ENCODE data around the gene CNNM2.
"Not testable (repeated sequence)": the region's sequence is repeated elsewhere in the genome, so short reads cannot be mapped to it uniquely, and the experiment has no call there.

Gene CNNM2

DNA sequence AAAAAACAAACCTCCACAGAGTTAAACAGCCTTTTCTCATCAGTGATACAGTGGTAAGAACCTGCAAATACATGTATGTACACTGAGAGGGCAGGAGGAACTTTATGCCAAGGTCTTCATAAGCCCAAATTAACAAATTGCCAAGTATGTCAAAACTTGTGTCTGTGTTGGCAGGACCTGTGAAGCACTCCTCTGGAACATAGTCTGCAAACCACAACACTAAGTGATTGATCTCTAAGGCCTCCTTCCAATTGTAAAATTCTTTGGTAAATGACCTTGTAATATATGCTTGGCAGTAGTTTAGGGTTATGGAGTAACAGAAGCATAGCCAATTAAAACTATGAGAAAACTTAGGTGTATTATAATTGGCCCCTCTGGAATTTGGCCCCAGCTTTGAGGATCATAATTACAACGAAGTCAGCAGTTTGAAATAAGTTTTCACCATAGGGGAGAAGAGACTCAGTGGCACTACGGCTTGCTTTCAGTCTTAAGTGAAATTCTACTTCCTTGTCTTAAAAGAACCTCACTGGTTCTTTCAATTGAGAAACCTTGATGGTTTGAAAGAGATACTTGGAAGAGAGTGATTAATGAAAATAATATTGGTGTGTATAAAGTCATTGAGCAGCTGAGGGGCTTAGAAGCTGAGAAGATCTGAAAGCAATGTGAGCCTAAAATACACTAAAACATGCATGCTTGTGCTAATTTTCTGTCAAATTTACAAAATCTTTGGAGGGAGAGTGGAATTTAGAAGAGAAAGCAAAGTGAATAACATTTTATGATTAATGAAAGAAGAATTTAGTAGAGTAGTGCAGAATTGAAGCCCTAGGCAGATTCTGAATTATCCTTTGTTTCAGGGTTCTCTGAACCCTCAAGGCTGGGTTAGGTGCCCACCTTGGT is 57.6 kb downstream of the CNNM2 start:
- H3K27me3 ChIP-seq (ENCODE audit: insufficient read depth, low read length), result no peaks in the 10 kb centered on the region
- no peak overlapping the region for H3K27ac ChIP-seq (ENCODE audit: low read length)
- no peaks in the 10 kb centered on the region for H3K4me1 ChIP-seq (ENCODE audit: insufficient read depth, low read length)
- H3K9me3 ChIP-seq (ENCODE audit: insufficient read depth, low read depth, low read length), result no peaks in the 10 kb centered on the region
- no peak overlapping the region for H3K4me3 ChIP-seq (ENCODE audit: low read length)
- no peaks in the 10 kb centered on the region for H3K36me3 ChIP-seq (ENCODE audit: insufficient read depth, low read depth, low read length)
- H3K9ac ChIP-seq (ENCODE audit: low read depth, low read length), result no peak overlapping the region

DNA sequence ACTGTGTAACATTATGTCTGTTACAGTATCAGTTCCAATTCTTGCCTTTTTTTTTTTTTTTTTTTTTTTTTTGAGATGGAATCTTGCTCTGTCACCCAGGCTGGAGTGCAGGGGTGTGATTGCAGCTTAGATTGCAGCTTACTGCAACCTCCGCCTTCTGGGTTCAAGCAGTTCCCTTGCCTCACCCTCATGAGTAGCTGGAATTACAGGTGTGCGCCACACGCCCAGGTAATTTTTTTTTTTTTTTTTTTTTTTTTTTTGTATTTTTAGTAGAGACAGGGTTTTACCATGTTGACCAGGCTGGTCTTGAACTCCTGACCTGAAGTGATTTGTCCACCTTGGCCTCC is 58.3 kb downstream of the CNNM2 start:
- H3K9ac ChIP-seq (ENCODE audit: low read depth, low read length); H3K4me1 ChIP-seq (ENCODE audit: insufficient read depth, low read length); H3K27ac ChIP-seq (ENCODE audit: low read length); H3K27me3 ChIP-seq (ENCODE audit: insufficient read depth, low read length); H3K4me3 ChIP-seq (ENCODE audit: low read length); H3K36me3 ChIP-seq (ENCODE audit: insufficient read depth, low read depth, low read length); H3K9me3 ChIP-seq (ENCODE audit: insufficient read depth, low read depth, low read length): not testable (repeated sequence)

DNA sequence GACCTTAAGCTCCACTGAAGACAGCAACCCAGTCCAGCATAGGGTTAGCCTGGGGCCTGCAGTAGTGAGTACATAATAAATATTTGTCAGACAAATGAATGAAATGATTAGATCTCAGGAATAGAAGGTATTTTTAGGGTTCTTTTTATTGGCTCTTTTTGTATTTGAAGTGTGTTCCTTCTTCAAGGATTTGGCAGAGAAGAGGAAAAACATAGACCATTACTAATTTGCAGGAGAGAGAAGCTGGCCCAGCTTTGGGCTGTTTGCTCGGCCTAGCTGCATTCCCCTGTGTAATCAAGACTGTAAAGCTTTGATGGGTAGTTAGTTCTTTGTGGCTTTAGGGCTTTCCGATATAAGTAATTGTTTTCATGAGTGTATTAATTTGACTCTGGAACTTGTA is 64.2 kb downstream of the CNNM2 start:
- Histone ChIP-seq H3K9me3 (ENCODE audit: insufficient read depth, low read depth, low read length) (no peaks in the 10 kb centered on the region), H3K36me3 (ENCODE audit: insufficient read depth, low read depth, low read length) (no peaks in the 10 kb centered on the region), H3K9ac (ENCODE audit: low read depth, low read length) (no peak overlapping the region), H3K4me3 (ENCODE audit: low read length) (no peak overlapping the region), H3K27me3 (ENCODE audit: insufficient read depth, low read length) (no peaks in the 10 kb centered on the region), H3K27ac (ENCODE audit: low read length) (no peak overlapping the region), H3K4me1 (ENCODE audit: insufficient read depth, low read length) (no peaks in the 10 kb centered on the region)

DNA sequence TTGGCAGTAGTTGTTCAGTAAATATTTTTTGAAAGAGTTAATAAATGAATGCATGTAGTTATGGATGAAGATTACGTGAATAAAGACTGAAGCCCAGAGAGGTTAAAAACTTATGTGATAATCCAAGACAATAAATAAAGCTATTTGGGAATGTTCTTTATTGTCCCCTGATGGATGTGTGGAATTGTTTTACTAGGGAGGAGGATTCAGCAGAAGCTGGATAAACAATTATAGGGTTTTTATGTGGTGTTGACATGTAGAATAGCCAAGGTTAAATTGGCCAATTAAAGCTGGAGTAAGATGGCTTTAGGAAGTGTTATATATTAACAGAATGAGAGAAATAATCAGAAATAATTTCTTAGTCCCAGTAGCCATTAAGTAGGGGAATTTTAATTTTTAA is 66.0 kb downstream of the CNNM2 start:
- no peaks in the 10 kb centered on the region for H3K9me3 ChIP-seq (ENCODE audit: insufficient read depth, low read depth, low read length)
- H3K36me3 ChIP-seq (ENCODE audit: insufficient read depth, low read depth, low read length), result no peaks in the 10 kb centered on the region
- no peak overlapping the region for H3K9ac ChIP-seq (ENCODE audit: low read depth, low read length)
- H3K27me3 ChIP-seq (ENCODE audit: insufficient read depth, low read length), result no peaks in the 10 kb centered on the region
- H3K27ac ChIP-seq (ENCODE audit: low read length), result no peak overlapping the region
- no peaks in the 10 kb centered on the region for H3K4me1 ChIP-seq (ENCODE audit: insufficient read depth, low read length)
- no peak overlapping the region for H3K4me3 ChIP-seq (ENCODE audit: low read length)

DNA sequence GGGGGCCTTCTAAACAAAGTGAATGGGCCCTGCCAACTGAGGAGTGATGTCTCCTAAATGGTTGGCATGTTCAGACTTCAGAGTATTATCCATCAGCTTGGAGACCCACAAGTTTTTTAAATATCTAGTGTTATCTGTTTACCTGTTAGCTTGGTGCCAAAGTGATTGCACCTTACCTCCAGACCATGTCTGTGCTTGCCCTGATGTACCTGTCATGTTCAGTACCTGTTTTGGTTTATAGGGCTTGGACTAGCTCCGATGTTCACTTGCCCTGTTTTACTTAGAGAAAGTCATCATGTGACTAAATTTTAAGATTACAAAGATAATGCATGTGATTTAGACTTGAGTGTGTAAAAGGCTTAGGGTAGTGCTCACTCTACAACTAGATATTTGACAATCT is 67.7 kb downstream of the CNNM2 start:
- Histone ChIP-seq H3K4me1 (ENCODE audit: insufficient read depth, low read length) (no peaks in the 10 kb centered on the region), H3K27me3 (ENCODE audit: insufficient read depth, low read length) (no peaks in the 10 kb centered on the region), H3K9ac (ENCODE audit: low read depth, low read length) (no peak overlapping the region), H3K4me3 (ENCODE audit: low read length) (no peak overlapping the region), H3K27ac (ENCODE audit: low read length) (no peak overlapping the region), H3K9me3 (ENCODE audit: insufficient read depth, low read depth, low read length) (no peaks in the 10 kb centered on the region), H3K36me3 (ENCODE audit: insufficient read depth, low read depth, low read length) (no peaks in the 10 kb centered on the region)

DNA sequence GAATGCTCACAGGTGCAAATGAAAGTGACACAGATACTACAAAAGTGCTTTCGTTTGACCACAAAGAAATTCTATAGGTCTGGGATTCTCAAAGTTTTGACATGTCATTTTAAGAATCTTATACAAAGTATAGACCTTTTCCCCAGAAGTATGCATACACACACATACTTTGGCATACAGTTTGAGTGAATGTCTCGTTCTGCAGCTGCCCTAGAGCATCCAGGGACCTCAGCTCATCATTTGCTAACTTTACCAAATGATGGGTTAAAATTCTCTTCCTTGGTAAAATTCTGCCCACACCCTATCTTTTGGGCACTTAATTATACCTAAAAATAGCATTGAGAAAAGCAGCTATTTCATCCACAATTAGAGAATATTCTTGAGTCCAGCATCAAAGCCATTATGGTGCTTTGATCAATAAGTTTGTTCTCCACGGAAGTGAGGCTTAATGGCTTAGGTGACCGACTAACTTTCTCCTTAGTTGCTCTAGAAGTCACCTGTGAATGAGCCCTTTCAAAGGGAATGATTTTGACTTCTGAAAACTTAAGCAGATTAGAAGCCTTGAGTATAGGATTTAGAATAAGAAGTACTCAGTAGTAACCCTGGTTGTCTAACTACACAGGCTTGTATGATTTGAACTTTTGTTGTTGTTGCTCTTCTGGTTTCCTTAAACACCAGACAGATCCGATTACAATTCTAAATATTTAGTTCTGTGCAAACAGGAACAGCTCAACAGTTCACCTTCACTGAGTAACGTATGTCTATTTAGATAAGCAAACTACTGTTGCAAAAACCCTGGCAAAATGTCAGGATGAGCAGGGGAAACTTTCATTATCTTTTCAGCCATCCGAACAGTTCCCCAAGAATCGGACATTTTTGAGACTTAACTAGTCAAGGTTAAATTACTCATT is 70.6 kb downstream of the CNNM2 start:
- Histone ChIP-seq H3K36me3 (ENCODE audit: insufficient read depth, low read depth, low read length) (no peaks in the 10 kb centered on the region), H3K4me3 (ENCODE audit: low read length) (no peak overlapping the region), H3K4me1 (ENCODE audit: insufficient read depth, low read length) (peaks cover 7% of the 10 kb centered on the region; the same call in 1 of the 2 replicates), H3K9me3 (ENCODE audit: insufficient read depth, low read depth, low read length) (no peaks in the 10 kb centered on the region), H3K27ac (ENCODE audit: low read length) (no peak overlapping the region), H3K27me3 (ENCODE audit: insufficient read depth, low read length) (no peaks in the 10 kb centered on the region), H3K9ac (ENCODE audit: low read depth, low read length) (no peak overlapping the region)

DNA sequence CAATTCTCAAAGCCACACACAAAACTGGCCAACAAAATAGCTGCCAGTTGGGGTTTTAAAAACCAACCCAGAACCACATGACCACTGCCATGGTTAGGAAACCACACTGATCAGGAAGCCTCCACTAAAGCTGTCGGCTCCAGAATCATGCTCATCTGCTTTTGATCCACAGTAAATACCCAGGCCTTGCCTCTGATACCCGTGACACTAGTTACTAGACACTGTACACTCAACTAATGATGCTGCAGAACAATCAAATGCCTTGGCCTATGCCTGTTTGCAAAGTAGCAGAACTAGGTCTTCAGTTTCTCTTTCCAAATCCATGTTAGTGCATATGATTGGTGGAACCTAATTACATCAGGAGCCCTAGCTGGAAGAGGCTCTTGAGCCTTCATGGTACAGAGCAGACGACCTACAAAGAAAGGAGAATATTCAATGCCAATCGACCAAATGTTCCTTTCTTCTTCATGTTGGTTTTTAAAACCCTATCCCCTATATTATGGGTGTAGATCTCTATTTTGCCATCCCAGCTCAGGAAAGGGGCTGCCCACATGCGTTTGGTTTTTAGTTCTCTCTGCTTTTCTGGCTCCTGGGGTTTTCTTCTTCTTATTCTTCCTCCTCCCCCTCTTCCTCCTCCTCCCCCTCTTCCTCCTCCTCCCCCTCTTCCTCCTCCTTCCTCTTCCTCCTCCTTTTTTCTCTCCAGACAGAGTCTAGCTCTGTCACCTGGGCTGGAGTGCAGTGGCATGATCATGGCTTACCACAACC is 76.6 kb downstream of the CNNM2 start:
- no peaks in the 10 kb centered on the region for H3K36me3 ChIP-seq (ENCODE audit: insufficient read depth, low read depth, low read length)
- peaks cover 7% of the 10 kb centered on the region; the same call in 1 of the 2 replicates for H3K4me1 ChIP-seq (ENCODE audit: insufficient read depth, low read length)

DNA sequence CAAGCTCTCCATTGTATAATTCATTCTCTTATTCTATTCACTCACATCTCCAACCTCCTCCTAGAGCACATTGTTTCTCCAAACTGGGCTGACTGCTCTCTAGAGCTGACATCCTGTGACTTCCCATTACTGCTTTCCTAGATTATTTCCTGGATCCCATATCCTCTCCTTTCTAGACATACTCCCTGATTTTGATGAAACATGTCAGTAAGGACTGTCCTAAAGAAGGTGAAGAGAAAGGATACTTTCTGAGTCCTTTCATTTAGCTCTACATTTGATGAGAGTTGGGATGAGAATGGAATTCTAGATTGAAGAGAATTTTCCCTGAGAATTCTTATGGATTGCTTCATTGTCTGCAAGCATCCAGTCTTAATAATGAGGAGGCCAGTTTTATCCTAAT is 78.8 kb downstream of the CNNM2 start:
- no peaks in the 10 kb centered on the region for H3K36me3 ChIP-seq (ENCODE audit: insufficient read depth, low read depth, low read length)
- no peaks in the 10 kb centered on the region for H3K27me3 ChIP-seq (ENCODE audit: insufficient read depth, low read length)
- H3K9ac ChIP-seq (ENCODE audit: low read depth, low read length), result no peak overlapping the region
- H3K4me1 ChIP-seq (ENCODE audit: insufficient read depth, low read length), result peaks cover under 1% of the 10 kb centered on the region; the same call in 1 of the 2 replicates
- H3K27ac ChIP-seq (ENCODE audit: low read length), result no peak overlapping the region
- H3K4me3 ChIP-seq (ENCODE audit: low read length), result no peak overlapping the region
- no peaks in the 10 kb centered on the region for H3K9me3 ChIP-seq (ENCODE audit: insufficient read depth, low read depth, low read length)

More for the DNA sequence above, 76.6 kb downstream of the CNNM2 start:
- H3K27ac ChIP-seq (ENCODE audit: low read length), result no peak overlapping the region
- no peak overlapping the region for H3K4me3 ChIP-seq (ENCODE audit: low read length)
- H3K9me3 ChIP-seq (ENCODE audit: insufficient read depth, low read depth, low read length), result no peaks in the 10 kb centered on the region
- no peak overlapping the region for H3K9ac ChIP-seq (ENCODE audit: low read depth, low read length)
- H3K27me3 ChIP-seq (ENCODE audit: insufficient read depth, low read length), result no peaks in the 10 kb centered on the region

DNA sequence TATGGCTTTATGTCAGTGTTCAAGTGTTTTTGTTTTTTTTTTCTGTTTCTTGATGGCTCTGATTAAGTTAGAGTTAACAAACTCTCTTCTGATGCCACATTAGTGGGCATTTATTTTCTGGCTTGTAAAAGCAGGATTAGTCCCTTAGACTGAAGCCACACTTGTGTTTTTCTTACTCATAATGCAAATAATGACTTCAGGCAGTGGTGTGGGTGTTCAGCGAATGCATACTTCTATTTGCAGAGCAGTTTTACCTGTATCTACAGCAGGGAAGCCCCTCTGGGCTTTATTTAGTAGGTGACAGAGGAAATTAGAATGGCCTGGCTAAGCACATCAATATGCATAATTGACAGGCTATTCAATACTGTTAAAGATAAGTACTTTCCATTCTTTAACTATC is 79.9 kb downstream of the CNNM2 start:
- no peak overlapping the region for H3K4me3 ChIP-seq (ENCODE audit: low read length)
- no peaks in the 10 kb centered on the region for H3K9me3 ChIP-seq (ENCODE audit: insufficient read depth, low read depth, low read length)
- no peak overlapping the region for H3K9ac ChIP-seq (ENCODE audit: low read depth, low read length)
- H3K27ac ChIP-seq (ENCODE audit: low read length), result no peak overlapping the region
- no peaks in the 10 kb centered on the region for H3K27me3 ChIP-seq (ENCODE audit: insufficient read depth, low read length)
- no peaks in the 10 kb centered on the region for H3K36me3 ChIP-seq (ENCODE audit: insufficient read depth, low read depth, low read length)
- H3K4me1 ChIP-seq (ENCODE audit: insufficient read depth, low read length), result no peaks in the 10 kb centered on the region

DNA sequence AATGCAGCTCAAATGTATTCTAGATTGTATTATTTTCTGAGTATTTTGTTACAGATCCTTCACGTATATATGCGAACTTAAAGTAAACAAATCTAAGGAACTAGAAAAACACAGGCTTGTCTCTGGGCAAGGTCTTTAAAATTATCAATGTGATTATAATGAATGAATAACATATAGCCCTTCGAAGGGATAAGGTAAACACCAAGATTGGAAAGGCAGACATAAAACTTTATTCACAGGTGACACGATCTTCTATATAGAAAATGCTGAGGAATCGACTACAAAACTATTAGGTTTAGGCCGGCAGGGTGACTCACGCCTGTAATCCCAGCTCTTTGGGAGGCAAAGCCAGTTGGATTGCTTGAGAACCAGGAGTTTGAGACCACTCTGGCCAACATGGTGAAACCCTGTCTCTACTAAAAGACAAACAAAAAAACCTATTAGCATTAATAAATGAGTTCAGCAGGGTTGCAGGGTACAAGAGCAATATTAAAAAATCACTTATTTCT is 80.4 kb downstream of the CNNM2 start:
- no peak overlapping the region for H3K27ac ChIP-seq (ENCODE audit: low read length)
- H3K27me3 ChIP-seq (ENCODE audit: insufficient read depth, low read length), result no peaks in the 10 kb centered on the region
- no peak overlapping the region for H3K9ac ChIP-seq (ENCODE audit: low read depth, low read length)
- H3K36me3 ChIP-seq (ENCODE audit: insufficient read depth, low read depth, low read length), result no peaks in the 10 kb centered on the region
- no peaks in the 10 kb centered on the region for H3K9me3 ChIP-seq (ENCODE audit: insufficient read depth, low read depth, low read length)
- no peaks in the 10 kb centered on the region for H3K4me1 ChIP-seq (ENCODE audit: insufficient read depth, low read length)
- H3K4me3 ChIP-seq (ENCODE audit: low read length), result no peak overlapping the region

DNA sequence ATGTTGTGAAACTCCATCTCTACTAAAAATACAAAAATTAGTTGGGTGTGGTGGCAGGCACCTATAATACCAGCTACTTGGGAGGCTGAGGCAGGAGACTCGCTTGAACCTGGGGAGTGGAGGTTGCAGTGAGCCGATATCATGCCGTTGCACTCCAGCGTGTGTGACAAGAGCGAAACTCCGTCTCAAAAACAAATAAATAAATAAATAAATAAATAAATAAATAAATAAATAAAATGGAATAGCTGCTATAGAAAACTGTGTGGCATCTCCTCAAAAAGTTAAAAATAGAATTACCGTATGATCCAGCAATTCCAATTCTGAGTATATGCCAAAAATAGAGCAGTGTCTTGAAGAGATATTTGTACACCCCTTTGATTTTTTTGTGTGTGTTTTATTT is 82.0 kb downstream of the CNNM2 start:
- not testable (repeated sequence) for H3K9me3 ChIP-seq (ENCODE audit: insufficient read depth, low read depth, low read length); H3K36me3 ChIP-seq (ENCODE audit: insufficient read depth, low read depth, low read length); H3K4me1 ChIP-seq (ENCODE audit: insufficient read depth, low read length); H3K9ac ChIP-seq (ENCODE audit: low read depth, low read length); H3K27ac ChIP-seq (ENCODE audit: low read length); H3K4me3 ChIP-seq (ENCODE audit: low read length); H3K27me3 ChIP-seq (ENCODE audit: insufficient read depth, low read length)
